ENCODE results near the gene SLC34A1. TPM values are rescaled to one million over a fixed set of nuclear protein-coding genes. Genes with fewer than 3 reads are reported as not detected.
"Not testable (repeated sequence)": the region's sequence is repeated elsewhere in the genome, so short reads cannot be mapped to it uniquely, and the experiment has no call there.

SLC34A1 gene
- total RNA-seq, 1 donor from 2014 or later, result not detected

- intact Hi-C loops (cut with DNase I), result no loop called here
- ATAC-seq (ENCODE audit: poor library complexity) (no peak), DNase-seq (peak; percentile 26)
Observed at GRCh38 chr5:177353093-177353492, 31.1 kb upstream of the SLC34A1 start.

- ATAC-seq (ENCODE audit: poor library complexity) (no peak), DNase-seq (no peak)
- intact Hi-C loops (cut with DNase I), result no loop called here
Observed at GRCh38 chr5:177354256-177354655, 30.0 kb upstream of the SLC34A1 start.

- peak; percentile 13 for DNase-seq
- intact Hi-C loops (cut with DNase I), result no loop called here
- no peak for ATAC-seq (ENCODE audit: poor library complexity)
Observed at GRCh38 chr5:177354711-177355110, 29.5 kb upstream of the SLC34A1 start.

DNA sequence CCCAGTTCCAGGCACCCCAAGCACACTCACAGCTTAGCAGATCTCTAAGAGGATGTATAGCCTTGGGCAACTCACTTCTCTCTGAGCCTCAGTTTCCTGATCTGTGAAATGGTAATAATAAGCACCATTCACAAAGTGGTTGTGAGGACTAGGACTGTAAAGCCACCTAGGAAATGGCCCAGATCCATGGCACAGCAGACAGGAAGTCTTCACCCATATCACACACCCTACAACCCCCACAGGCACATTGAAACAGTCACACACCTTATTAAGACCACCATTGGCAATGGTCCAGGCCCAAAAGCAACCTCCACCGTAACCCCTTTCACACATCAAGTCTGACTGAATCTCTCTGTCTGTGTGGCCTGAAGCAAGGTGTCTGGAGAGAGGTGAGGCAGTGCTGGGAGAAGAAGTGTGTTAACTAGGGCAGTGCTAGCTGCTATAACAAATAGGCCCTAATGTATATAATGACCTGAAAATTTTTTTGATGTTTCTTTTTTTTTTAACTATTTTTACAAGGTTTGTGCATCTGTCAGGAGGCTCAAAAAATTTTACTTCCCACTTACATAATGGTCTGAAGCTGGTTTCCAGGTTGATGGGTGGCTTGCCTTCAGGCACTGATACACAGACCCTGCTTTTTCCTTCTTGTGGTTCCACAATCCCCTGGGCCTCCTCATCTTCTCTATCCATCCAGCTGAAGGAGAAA lies 28.9 kb upstream of the SLC34A1 start:
- intact Hi-C loops (cut with DNase I), result no loop called here
- no peak for ATAC-seq (ENCODE audit: poor library complexity)
- DNase-seq, result no peak

DNA sequence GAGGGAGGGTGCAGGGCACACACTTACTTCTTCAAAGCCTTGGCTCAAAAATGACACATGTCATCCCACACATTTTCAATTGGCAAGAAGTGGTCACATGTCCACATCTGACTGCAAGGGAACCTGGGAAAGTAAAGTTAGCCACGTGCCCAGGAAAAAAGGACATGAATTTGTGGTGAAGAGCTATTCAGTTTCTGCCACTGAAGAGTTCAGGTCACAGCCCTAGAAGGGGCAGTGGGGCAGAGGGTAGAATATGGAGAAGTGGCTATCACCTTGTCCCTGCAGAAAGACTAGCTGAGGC lies 28.4 kb upstream of the SLC34A1 start:
- DNase-seq (peak; percentile 6), ATAC-seq (ENCODE audit: poor library complexity) (no peak)
- intact Hi-C loops (cut with DNase I), result no loop called here

DNA sequence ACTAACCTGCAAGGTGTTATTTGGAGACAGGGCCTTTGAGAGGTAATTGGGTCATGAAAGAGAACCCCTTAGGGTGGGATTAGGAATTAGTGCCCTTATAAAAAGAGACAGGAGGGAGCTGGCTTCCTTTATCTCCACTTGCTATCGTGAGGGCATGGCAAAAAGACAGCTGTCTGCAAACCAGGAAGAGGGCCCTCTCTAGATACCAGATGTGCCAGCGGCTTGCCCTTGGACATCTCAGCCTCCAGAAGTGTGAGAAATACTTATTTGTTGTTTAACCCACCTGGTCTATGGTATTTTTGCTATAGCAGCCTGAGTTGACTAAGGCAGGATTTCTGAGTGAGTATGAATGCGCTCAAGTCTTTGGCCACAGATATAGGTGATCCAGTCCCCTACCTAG lies 27.5 kb upstream of the SLC34A1 start:
- DNase-seq (no peak), ATAC-seq (ENCODE audit: poor library complexity) (no peak)
- intact Hi-C loops (cut with DNase I), result no loop called here

GRCh38 chr5:177357146-177357458 lies 27.1 kb upstream of the SLC34A1 start:
- DNase-seq (peak; percentile 30), ATAC-seq (ENCODE audit: poor library complexity) (no peak)
- intact Hi-C loops (cut with DNase I), result no loop called here

DNA sequence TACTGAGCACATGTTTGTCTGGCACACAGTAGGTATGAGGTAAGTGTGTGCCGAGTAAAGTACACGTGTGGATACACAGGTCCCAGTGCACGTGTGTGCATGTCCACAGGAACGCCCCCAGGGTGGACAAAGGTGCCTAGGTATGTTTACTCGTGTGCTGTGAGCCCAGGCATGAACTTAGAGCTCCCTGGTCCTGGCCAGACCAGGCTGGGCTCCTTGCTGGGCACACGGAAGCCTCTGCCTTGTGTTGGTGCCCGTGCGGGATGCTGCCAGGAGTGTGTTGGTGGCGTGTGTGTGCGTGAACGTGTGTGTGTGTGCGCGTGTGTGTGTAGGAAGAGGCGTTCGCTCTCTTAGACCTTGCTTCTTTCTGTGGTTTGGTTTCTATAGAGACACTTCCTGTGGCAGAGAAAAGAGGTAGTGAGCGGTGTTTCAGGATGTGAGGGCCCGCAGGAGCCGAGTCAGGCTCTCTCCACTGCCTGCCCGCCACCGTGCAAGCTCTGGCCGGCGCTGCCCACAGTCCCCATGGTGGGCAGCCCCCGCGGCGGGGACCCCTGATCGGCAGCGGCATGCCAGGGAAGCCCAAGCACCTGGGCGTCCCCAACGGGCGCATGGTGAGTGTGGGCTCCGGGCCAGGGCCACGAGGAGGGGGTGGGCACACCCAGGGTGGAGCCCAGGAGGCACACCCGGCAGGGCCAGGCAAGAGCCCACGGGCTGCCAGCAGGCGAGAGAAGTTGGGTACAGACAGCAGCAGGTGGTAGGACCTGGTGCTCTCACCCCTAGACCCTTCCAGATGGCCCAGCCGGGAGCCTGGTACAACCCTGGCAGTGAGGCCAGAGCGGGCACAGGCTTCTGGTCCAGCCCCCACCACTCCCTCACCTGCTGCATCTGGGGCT lies 26.5 kb upstream of the SLC34A1 start, which contains the start of gene RGS14:
TSS of gene RGS14 (plus strand) at position 466 of the 893 bp plus-strand sequence. CDS start at position 567, 101 bp downstream.
- ATAC-seq (ENCODE audit: poor library complexity) (peak; percentile 70), DNase-seq (peak; percentile 78)
- intact Hi-C loops (cut with DNase I), result no loop called here

DNA sequence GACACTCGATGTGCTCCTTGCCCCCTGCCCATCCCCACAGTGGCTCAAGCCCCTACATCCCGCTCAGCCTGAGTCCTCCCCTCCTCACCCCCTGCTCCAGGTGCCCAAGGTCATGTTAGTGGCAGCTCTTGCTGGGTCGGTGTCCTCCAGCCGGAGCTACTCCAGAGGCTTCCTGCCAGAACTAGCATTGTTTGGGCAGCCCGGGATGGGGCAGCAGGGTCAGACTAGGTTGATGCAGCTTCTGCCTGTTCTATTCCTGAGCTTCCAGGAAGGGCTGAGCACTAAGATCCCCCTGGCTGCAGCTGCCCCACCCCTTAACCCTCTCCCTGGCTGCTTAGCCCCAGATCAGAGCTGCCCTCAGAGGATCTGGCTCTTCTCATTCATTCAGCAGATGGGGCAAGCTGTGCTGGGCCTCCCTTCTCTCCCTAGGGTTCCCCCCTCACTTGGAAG lies 25.8 kb upstream of the SLC34A1 start:
- DNase-seq (peak; percentile 52), ATAC-seq (ENCODE audit: poor library complexity) (peak; percentile 33)
- intact Hi-C loops (cut with DNase I), result no loop called here

DNA sequence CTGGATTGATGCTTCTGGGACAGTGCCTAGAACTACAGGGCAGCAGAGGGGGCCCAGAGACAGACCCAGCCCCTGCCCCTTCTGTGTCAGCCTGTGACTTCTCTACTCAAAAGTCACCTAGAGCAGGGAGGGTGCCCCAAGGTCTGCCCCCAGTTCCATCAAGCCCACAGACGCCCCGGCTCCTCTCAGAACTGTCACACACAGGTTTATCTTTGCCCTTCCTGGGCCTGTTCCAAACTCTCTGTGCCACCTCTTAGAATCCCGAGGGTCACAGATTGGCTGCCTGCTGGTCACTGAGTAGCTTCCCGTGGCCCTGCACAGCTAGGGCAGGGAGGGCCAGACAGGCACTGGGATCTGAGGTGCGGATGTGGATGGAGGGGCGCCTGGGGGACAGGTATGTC lies 24.8 kb upstream of the SLC34A1 start:
- DNase-seq (peak; percentile 32), ATAC-seq (ENCODE audit: poor library complexity) (no peak)
- intact Hi-C loops (cut with DNase I), result no loop called here

- no peak for DNase-seq
- no peak for ATAC-seq (ENCODE audit: poor library complexity)
- intact Hi-C loops (cut with DNase I), result no loop called here
Observed at GRCh38 chr5:177359860-177360259, 24.4 kb upstream of the SLC34A1 start.

- intact Hi-C loops (cut with DNase I); ATAC-seq (ENCODE audit: poor library complexity); DNase-seq: not testable (repeated sequence)
Observed at GRCh38 chr5:177360740-177361139, 23.5 kb upstream of the SLC34A1 start.

DNA sequence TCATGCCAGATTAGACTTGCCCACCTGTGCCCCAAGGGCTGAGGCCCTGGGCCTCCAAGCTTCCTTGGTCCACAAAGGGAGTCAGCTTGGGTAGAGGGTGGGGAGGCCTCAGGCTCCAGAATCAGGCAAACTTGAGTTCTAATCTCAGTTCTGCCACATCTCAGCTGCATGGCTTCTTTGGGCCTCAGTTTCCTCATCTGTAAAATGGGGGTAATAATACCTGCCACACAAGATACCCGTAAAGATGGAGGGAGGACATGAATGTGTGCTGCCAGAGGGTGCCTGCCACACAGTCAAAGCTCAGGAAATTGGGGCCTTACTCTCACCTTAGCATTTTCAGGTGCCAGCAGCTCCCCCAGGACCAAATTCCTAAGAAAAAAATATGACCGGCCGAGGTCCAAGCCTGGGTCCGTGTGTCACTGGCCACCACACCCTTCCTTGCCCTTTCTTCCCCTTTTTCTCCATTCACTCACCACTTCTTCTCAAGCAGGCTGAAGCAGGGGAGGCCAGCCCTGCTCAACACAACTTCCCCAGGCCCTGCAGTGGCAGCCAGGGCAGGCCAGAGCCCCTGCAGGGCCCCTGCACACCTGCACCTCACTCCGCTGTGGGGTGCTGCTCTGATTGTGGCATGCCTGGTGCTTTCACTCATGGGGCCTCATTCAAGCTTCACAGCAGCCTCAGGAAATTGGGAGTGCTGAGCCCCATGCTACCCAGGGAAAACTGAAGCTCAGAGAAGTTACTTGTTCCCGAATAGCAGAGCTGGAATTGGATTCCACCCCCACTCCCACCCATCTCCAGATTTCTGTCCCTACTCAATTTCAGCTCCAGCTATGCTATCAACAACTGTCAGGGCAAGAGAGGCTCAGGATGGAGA lies 22.6 kb upstream of the SLC34A1 start:
- ATAC-seq (ENCODE audit: poor library complexity), result no peak

DNA sequence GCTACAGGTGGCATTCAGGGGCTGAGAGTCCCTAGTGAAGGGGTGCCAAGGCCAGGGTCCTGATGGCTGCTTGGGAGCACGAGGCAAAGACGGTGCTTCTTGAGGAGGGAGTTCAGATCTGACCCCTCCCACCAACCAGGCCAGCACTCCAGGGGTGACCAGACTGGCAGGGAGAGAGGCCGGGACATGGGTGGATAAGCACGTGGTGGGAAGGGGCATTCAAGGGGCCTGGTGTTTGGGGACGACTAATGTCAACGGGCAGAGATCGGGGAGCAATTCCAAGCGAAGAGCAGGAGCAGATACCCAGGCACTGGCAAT lies 22.0 kb upstream of the SLC34A1 start:
- no peak for ATAC-seq (ENCODE audit: poor library complexity)
- DNase-seq, result no peak
- intact Hi-C loops (cut with DNase I), result no loop called here

More for the DNA sequence above, 22.6 kb upstream of the SLC34A1 start:
- no peak for DNase-seq
- intact Hi-C loops (cut with DNase I), result no loop called here

DNA sequence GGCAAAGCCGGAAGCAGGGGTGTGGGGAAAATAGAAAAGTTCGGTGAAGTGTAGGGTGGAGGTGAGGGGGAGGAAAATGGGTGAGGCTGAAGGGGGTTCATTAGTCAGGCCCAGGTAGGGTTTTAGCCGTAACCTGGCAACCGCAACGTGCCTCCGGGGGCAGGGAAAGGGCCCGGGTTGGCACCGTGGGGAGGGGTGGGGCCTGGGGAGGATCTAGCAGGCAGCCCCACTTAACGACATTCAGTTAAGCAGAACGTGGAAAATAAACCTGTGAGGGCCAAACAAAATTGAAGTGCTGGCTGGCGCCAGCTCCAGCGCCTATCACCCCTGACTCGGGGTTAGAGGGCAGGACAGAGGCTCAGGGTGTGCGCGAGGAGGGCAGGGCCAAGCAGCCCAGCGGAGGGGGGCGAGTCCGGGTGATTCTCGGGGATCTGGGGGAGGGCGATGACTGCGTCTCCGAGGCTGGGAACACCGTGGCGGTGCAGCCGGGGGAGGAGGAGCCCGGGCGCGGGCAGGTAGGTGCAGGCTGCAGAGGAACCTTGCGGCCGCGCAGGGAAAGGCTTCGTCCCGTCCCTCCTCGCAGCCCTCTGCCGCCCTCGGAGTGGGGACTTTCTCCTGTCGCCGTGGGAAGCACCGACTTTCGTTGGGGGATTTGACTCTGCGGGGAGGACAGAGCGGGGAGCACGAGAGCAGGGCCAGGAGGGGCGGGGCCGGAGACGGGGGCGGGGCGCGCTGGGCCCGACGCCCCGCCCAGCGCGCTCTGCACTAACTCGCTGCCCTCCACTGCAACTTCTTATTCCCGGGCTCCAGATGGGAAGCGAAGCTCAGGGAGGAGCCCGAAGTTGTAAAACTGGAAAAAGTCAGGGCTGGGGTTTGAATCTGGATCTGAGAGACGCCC lies 21.4 kb upstream of the SLC34A1 start:
- peak; percentile 67 for ATAC-seq (ENCODE audit: poor library complexity)
- peak; percentile 76 for DNase-seq
- intact Hi-C loops (cut with DNase I), result no loop called here

DNA sequence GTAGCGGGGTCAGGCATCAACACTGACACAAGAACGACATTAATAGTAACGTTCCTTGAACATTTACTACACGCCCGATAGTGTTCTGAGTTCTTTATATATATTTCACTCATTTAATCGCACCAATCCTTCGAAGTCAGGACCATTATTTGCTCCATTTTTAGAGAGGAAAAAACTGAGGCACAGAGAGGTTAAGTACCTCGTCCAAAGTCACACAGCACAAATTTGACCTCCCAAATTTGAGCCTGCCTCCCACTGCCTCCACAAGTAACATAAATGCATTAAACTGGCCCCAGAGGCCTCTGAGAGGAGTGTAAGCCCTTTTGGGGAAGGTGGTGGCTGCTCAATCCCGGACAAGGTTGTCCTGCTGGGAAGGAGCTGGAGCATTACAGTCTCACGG lies 20.7 kb upstream of the SLC34A1 start:
- ATAC-seq (ENCODE audit: poor library complexity) (no peak), DNase-seq (no peak)
- intact Hi-C loops (cut with DNase I), result no loop called here

GRCh38 chr5:177364159-177364962 lies 19.9 kb upstream of the SLC34A1 start:
- ATAC-seq (ENCODE audit: poor library complexity), result no peak
- DNase-seq, result peak; percentile 14
- intact Hi-C loops (cut with DNase I), result no loop called here

Measured in Right ventricle myocardium superior (tissue), 1 donor.